ENCODE results near the gene KCTD17.

- no peak for TF ChIP-seq CTCF (IDR thresholded peaks at IDR 0.05)
- TF ChIP-seq EZH2 (IDR thresholded peaks at IDR 0.05): no peak
Measured at GRCh38 chr22:37072673-37073072, 21.1 kb downstream of the KCTD17 start.
